Skin of body (tissue), 2 donors: Measurements from ENCODE around the gene PAK5. TPM values are rescaled to one million over a fixed set of nuclear protein-coding genes. Genes with fewer than 3 reads are reported as not detected.

Experiments used
- DNase-seq: peaks from one replicate; lab custom pipeline; 2025; lab: John Stamatoyannopoulos, UW
- total RNA-seq: library from RNA; depleted of rRNA; stranded (reverse); fragments of >200 nt; gene quantifications from one replicate; pipeline ENCODE4 v1.2.3, GENCODE V29; 2014

Gene PAK5
- total RNA-seq, 1 donor from 2014 or later: 0.30 TPM

DNA sequence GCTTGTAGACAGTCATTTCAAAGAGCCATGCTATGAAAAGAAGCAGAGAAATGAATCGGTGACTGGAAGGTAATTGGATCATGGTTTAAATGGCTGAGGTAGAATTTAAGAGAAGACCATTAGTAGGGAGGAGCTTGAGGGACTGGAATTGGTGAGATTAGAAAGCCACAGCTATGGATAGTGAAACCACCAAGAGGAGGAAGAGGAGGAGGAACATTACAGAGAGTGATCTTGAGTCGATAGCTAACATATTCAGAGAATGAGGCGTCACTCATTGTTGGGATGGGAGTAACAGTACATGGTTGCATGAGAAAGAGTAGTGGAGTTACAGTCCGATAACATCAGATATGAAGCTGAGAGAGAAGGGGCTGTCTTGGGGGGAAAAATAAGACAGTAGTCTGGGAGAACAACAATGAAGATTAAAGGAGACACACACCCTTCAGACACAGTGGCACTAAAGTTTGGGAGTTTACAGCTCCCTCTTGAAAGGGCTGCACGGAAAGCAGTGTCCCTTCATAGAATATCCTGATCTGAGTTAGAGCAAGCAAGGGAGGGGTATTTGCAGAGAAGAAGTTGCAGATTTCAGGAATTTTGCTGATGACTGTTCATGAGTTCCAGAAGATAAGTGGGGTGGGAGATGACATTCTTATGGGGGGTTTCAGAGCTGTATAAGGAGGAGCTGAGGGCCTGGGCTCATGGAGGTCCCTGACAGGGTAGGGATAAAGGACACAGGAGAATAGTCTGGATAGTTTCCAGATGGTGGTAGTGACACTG, 339.6 kb downstream of the PAK5 start:
- no peak for DNase-seq

DNA sequence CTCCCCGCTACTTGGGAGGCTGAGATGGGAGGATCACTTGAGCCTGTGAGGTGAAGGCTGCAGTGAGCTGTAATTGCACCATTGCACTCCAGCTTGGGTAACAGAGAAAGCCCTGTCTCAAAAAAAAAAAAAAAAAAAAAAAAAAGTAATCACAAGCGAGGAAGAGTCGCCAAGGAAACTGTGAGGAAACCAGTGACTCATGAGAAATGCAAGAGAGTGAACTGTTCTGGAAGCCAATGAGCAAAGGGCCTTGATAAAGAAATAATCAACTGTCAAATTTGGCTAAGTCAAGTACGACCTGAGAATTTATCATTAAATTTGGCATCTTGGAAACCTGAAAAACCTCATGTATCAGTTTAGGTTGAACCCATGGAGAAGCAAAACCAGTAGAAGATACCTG, 340.6 kb downstream of the PAK5 start:
- DNase-seq: no peak

- DNase-seq: no peak
Observed at GRCh38 chr20:9496155-9496554, 342.7 kb downstream of the PAK5 start.

DNA sequence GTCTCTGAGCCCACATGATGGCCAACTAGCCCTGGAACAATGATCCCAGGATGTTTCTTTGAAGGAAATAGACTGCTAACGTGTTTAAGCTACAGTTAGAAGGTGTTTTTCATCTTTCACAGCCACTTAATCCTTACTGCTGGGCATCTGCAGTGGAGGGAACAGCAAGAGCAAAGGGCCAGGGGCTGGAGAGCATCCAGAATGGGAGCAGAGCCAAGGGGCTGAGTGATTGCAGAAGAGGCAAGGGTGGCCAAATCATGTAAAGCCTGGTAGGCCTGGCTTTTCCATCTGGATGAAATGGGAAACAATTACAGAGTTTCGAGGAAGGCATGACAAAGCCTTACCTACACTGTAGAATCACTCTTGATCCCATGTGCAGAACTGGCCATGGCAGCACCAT, 343.2 kb downstream of the PAK5 start:
- DNase-seq: no peak

- no peak for DNase-seq
Observed at GRCh38 chr20:9493803-9494202, 345.1 kb downstream of the PAK5 start.

- no peak for DNase-seq
Observed at GRCh38 chr20:9492067-9492466, 346.8 kb downstream of the PAK5 start.

GRCh38 chr20:9491324-9491723, 347.6 kb downstream of the PAK5 start:
- no peak for DNase-seq

GRCh38 chr20:9490631-9491030, 348.2 kb downstream of the PAK5 start:
- DNase-seq: no peak

DNA sequence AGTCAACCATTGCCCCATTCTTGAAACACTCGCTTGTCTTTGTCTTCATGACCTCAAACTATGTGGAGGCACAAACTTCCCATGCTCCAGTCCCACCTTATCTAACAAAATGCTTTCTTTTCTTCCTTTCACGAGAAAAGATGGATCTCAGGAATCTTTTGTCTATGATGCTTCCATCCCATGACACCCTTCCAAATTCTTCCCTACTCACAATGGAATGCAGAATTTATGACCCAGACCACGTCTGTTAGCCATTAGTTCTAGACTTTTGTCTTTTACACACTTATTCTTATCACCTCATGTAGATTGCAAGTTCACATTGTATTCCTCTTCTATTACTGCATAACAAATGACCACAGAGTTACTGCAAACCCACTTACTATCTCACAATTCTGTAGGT, 348.7 kb downstream of the PAK5 start:
- no peak for DNase-seq

DNA sequence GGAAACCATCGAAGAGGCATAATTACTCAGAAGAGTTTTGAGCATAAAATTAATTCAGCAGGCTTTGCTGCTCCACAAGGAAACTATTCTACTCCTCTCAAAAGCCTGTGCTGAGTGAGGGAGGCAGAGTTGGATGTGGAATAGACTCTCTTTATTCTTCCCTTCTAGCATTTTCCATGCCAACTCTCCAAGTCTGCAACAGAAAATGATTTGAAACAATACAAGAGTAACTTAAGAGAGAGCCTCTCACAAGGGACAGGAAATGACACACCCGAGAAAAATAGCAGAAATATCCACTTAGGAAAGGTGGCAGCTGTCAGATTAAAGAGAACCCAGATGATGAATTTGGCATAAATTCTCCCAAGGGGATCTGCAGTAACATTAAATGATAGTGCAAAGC, 350.8 kb downstream of the PAK5 start:
- no peak for DNase-seq

Other genes starting within 250 kb of the PAK5 start
- gene ANKEF1, start 195.9 kb upstream of the PAK5 start, total RNA-seq: 1.3 TPM